Measurements from ENCODE around the gene RHO. TPM values are rescaled to one million over a fixed set of nuclear protein-coding genes. Genes with fewer than 3 reads are reported as not detected.

Gene RHO
- total RNA-seq, 2 donors from 2014 or later: not detected

- H3K36me3 ChIP-seq: no peaks in the 10 kb centered on the region
- DNase-seq: no peak
- no peak overlapping the region for H3K27ac ChIP-seq
- H3K4me3 ChIP-seq: no peak overlapping the region
- TF ChIP-seq CTCF (IDR thresholded peaks at IDR 0.05): no peak
- no peaks in the 10 kb centered on the region for H3K4me1 ChIP-seq
- no peak overlapping the region for H3K9ac ChIP-seq (ENCODE audit: low read depth in 2 of 2, low read length in 2 of 2)
- H3K9me3 ChIP-seq: no peaks in the 10 kb centered on the region
- H3K27me3 ChIP-seq: no peaks in the 10 kb centered on the region
- intact Hi-C loops (cut with DNase I): no loop called here
Observed at GRCh38 chr3:129522953-129523352, 5.5 kb upstream of the RHO start.

GRCh38 chr3:129524081-129524480 is 4.4 kb upstream of the RHO start:
- no peaks in the 10 kb centered on the region for H3K36me3 ChIP-seq
- H3K27me3 ChIP-seq: no peaks in the 10 kb centered on the region
- H3K4me1 ChIP-seq: no peaks in the 10 kb centered on the region
- no peak for DNase-seq
- no peak overlapping the region for H3K9ac ChIP-seq (ENCODE audit: low read depth in 2 of 2, low read length in 2 of 2)
- H3K4me3 ChIP-seq: no peak overlapping the region
- no peaks in the 10 kb centered on the region for H3K9me3 ChIP-seq
- H3K27ac ChIP-seq: no peak overlapping the region
- intact Hi-C loops (cut with DNase I): no loop called here
- no peak for TF ChIP-seq CTCF (IDR thresholded peaks at IDR 0.05)

- H3K9me3 ChIP-seq: no peaks in the 10 kb centered on the region
- H3K4me3 ChIP-seq: no peak overlapping the region
- H3K9ac ChIP-seq (ENCODE audit: low read depth in 2 of 2, low read length in 2 of 2): no peak overlapping the region
- no peaks in the 10 kb centered on the region for H3K36me3 ChIP-seq
- intact Hi-C loops (cut with DNase I): no loop called here
- H3K4me1 ChIP-seq: no peaks in the 10 kb centered on the region
- no peaks in the 10 kb centered on the region for H3K27me3 ChIP-seq
- H3K27ac ChIP-seq: no peak overlapping the region
- DNase-seq: no peak
- no peak for TF ChIP-seq CTCF (IDR thresholded peaks at IDR 0.05)
Observed at GRCh38 chr3:129525341-129525968, 3.0 kb upstream of the RHO start.

- Histone ChIP-seq H3K9me3 (no peaks in the 10 kb centered on the region), H3K27me3 (no peaks in the 10 kb centered on the region), H3K27ac (no peak overlapping the region), H3K9ac (ENCODE audit: low read depth in 2 of 2, low read length in 2 of 2) (no peak overlapping the region), H3K36me3 (no peaks in the 10 kb centered on the region), H3K4me1 (no peaks in the 10 kb centered on the region), H3K4me3 (no peak overlapping the region)
- intact Hi-C loops (cut with DNase I): no loop called here
- no peak for DNase-seq
- TF ChIP-seq CTCF (IDR thresholded peaks at IDR 0.05): no peak
Observed at GRCh38 chr3:129526121-129526900, 2.1 kb upstream of the RHO start.

GRCh38 chr3:129527262-129527661 is 1.2 kb upstream of the RHO start:
- no peak overlapping the region for H3K4me3 ChIP-seq
- H3K9me3 ChIP-seq: no peaks in the 10 kb centered on the region
- intact Hi-C loops (cut with DNase I): no loop called here
- no peak overlapping the region for H3K27ac ChIP-seq
- no peak overlapping the region for H3K9ac ChIP-seq (ENCODE audit: low read depth in 2 of 2, low read length in 2 of 2)
- no peaks in the 10 kb centered on the region for H3K4me1 ChIP-seq
- TF ChIP-seq CTCF (IDR thresholded peaks at IDR 0.05): no peak
- no peak for DNase-seq
- no peaks in the 10 kb centered on the region for H3K27me3 ChIP-seq
- no peaks in the 10 kb centered on the region for H3K36me3 ChIP-seq

Measured in colonic mucosa (tissue), 4 donors.